Memory B cell (primary cell): ENCODE measurements around the gene POLE.

Experiments used
- ATAC-seq: fragments of 150-1000 bp; cut with Tn5 transposase; 2 replicates; pipeline ENCODE4 v1.10.0; 2021; ENCODE audit warnings: low read depth, mild to moderate bottlenecking, moderate library complexity
- DNase-seq, 2 donors: peaks; one replicate each; pipeline ENCODE4 v3.0.0; 2022; ENCODE audit warnings: low spot score in 2 of 2
- H3K27ac Mint-ChIP-seq: one replicate; pipeline ENCODE4 v1.8.0; 2022; ENCODE audit warnings: mild to moderate bottlenecking, moderate library complexity, mixed read lengths
- H3K27me3 Mint-ChIP-seq: one replicate; pipeline ENCODE4 v1.8.0; 2022; ENCODE audit warnings: mixed read lengths
- H3K36me3 Mint-ChIP-seq: one replicate; pipeline ENCODE4 v1.8.0; 2022; ENCODE audit warnings: mild to moderate bottlenecking, mixed read lengths
- H3K4me1 Mint-ChIP-seq: one replicate; pipeline ENCODE4 v1.8.0; 2022; ENCODE audit warnings: mixed read lengths
- H3K4me3 Mint-ChIP-seq: one replicate; pipeline ENCODE4 v1.8.0; 2022; ENCODE audit warnings: mild to moderate bottlenecking, moderate library complexity, mixed read lengths
- H3K9me3 Mint-ChIP-seq: one replicate; pipeline ENCODE4 v1.8.0; 2022; ENCODE audit warnings: mixed read lengths

Gene POLE

DNA sequence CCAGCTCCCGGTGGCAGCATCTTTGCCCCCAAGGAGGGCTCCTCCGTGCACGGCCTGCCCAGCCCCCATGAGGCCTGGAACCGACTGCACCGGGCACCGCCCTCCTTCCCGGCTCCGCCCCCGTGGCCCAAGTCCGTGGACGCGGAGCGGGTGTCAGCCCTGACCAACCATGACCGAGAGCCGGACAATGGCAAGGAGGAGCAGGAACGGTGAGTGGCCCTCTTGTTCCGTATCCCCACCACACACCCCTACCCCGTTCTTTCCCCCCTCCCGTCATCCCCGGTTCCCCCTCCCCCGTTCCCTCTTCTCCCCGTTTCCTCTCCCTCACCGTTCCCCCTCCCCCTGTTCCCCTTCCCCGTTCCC is 105.1 kb downstream of the POLE start:
- no peaks in the 10 kb centered on the region for H3K9me3 Mint-ChIP-seq
- H3K27ac Mint-ChIP-seq: no peak overlapping the region
- H3K4me3 Mint-ChIP-seq: no peak overlapping the region
- H3K4me1 Mint-ChIP-seq: no peaks in the 10 kb centered on the region
- peaks cover 21% of the 10 kb centered on the region for H3K36me3 Mint-ChIP-seq
- peaks cover 2% of the 10 kb centered on the region for H3K27me3 Mint-ChIP-seq
- ATAC-seq (no peak), DNase-seq (no peak)

DNA sequence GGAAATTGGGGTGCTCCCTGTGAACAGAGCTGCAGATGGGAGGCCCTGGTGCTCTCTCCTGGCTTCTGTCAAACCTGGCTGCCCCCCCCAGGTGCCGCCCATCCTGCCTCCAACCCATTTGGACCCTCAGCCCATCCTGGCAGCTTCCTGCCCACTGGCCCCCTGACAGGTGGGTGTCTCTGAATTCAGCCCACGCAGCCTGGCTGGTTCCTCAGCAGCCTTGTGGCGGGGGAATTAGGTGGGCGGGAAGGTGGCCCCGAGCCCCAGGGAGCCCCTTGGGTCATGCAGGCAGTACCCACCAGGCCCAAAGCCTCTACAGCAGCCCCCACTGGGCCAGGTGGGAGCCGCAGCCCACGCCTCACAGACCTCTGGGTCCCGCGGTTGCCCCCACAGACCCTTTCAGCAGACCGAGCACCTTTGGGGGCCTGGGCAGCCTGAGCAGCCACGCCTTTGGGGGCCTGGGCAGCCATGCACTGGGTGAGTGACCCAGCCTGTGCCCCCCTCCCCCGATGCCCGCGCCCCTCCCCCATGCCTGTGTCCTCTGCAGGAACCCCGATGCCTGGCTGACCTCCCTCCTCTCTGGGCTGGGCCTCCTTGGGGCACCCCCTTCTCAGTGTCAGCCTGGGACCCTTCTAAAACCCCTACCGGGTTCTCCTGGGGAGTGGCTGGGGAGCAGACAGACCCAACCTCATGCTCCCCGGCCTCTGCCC is 105.6 kb downstream of the POLE start:
- ATAC-seq (no peak), DNase-seq (no peak)
- Mint-ChIP-seq H3K9me3 (no peaks in the 10 kb centered on the region), H3K4me3 (no peak overlapping the region), H3K36me3 (peaks cover 23% of the 10 kb centered on the region), H3K27ac (no peak overlapping the region), H3K27me3 (peaks cover under 1% of the 10 kb centered on the region), H3K4me1 (no peaks in the 10 kb centered on the region)

DNA sequence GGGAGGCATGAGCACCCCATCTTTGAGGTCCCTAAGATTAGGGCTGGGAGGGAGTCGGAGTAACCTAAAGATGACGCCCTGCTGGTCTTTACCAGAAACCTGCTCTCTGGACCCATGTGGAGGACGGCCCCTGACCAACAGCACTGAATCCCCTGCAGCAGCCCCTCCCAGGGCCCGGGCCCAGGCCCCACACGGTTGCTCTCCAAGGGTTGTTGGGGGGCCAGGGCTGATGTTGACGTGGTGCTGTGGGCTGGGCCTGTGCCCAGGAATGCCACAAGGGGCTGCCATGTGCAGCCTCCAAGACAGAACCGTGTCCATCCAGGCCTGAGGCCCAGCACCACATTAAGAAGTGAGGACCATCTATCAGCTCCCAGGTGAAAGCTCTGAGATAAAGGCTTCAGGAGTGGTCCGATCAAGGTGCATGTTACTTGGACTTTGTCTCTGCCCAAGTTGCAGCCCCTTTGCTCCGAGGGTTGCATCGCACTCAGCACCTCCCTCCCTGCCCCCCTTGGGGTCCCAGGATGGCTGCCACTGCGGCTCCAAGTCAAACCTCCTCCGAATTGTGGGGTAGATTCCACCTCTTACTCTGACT is 106.3 kb downstream of the POLE start:
- H3K27ac Mint-ChIP-seq: no peak overlapping the region
- H3K36me3 Mint-ChIP-seq: peaks cover 24% of the 10 kb centered on the region
- no peaks in the 10 kb centered on the region for H3K9me3 Mint-ChIP-seq
- H3K4me3 Mint-ChIP-seq: no peak overlapping the region
- no peaks in the 10 kb centered on the region for H3K4me1 Mint-ChIP-seq
- no peak for DNase-seq
- no peak for ATAC-seq
- no peaks in the 10 kb centered on the region for H3K27me3 Mint-ChIP-seq

GRCh38 chr12:132579744-132580143 is 107.4 kb downstream of the POLE start:
- ATAC-seq (no peak), DNase-seq (no peak)
- H3K27ac Mint-ChIP-seq: no peak overlapping the region
- no peaks in the 10 kb centered on the region for H3K4me1 Mint-ChIP-seq
- H3K9me3 Mint-ChIP-seq: no peaks in the 10 kb centered on the region
- H3K4me3 Mint-ChIP-seq: no peak overlapping the region
- no peaks in the 10 kb centered on the region for H3K27me3 Mint-ChIP-seq
- H3K36me3 Mint-ChIP-seq: peaks cover 31% of the 10 kb centered on the region

- H3K9me3 Mint-ChIP-seq: no peaks in the 10 kb centered on the region
- H3K4me1 Mint-ChIP-seq: no peaks in the 10 kb centered on the region
- DNase-seq (no peak), ATAC-seq (no peak)
- H3K27me3 Mint-ChIP-seq: no peaks in the 10 kb centered on the region
- peaks cover 29% of the 10 kb centered on the region for H3K36me3 Mint-ChIP-seq
- H3K27ac Mint-ChIP-seq: peak overlapping the region; percentile 26
- no peak overlapping the region for H3K4me3 Mint-ChIP-seq
Observed at GRCh38 chr12:132578826-132579225, 108.3 kb downstream of the POLE start.

GRCh38 chr12:132578118-132578517 is 109.0 kb downstream of the POLE start:
- Mint-ChIP-seq H3K36me3 (peaks cover 28% of the 10 kb centered on the region), H3K27ac (no peak overlapping the region), H3K27me3 (no peaks in the 10 kb centered on the region), H3K9me3 (no peaks in the 10 kb centered on the region), H3K4me3 (no peak overlapping the region), H3K4me1 (no peaks in the 10 kb centered on the region)
- ATAC-seq (no peak), DNase-seq (no peak)

GRCh38 chr12:132577191-132577920 is 109.8 kb downstream of the POLE start:
- Mint-ChIP-seq H3K27me3 (no peaks in the 10 kb centered on the region), H3K36me3 (peaks cover 28% of the 10 kb centered on the region), H3K4me3 (no peak overlapping the region), H3K9me3 (no peaks in the 10 kb centered on the region), H3K4me1 (no peaks in the 10 kb centered on the region), H3K27ac (no peak overlapping the region)
- no peak for DNase-seq
- ATAC-seq: no peak

DNA sequence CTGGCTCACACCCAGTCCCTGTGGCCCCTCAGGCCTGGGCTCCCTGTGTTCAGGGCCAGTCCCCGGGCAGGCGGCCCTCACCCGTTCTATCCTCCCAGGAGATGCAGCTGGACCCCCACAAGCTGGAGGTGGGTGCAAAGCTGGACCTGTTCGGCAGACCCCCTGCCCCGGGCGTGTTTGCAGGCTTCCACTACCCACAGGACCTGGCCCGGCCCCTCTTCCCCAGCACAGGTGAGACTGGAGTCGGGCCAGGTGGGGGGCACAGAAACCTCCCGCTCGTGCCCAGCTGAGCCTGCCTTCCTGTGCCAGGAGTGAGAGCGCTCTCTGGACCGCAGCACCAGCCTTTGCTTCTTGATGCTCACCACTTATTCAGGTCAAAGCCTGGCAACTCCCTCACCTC is 110.4 kb downstream of the POLE start:
- Mint-ChIP-seq H3K36me3 (peaks cover 28% of the 10 kb centered on the region), H3K9me3 (no peaks in the 10 kb centered on the region), H3K4me1 (no peaks in the 10 kb centered on the region), H3K27me3 (no peaks in the 10 kb centered on the region), H3K4me3 (no peak overlapping the region), H3K27ac (no peak overlapping the region)
- DNase-seq (no peak), ATAC-seq (no peak)

DNA sequence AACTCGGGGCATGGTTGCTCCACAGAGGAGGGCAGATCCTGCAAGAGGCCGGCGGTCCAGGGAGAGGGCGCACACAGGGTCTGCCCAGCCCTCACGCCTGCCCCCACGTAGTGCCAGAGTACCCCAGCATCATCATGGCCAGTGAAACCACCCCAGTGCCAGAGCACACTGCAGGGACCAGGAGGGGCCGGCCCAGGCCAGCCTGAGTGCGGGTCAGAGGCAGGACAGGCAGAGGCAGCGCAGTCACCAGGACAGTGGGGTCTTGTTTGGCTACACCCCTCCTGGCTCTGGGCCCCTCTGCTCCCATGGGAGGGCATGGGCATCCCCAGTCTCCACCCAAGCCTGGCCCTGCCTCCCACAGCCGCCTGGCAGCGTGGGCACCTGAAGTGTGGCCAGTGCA is 111.5 kb downstream of the POLE start:
- Mint-ChIP-seq H3K4me3 (no peak overlapping the region), H3K9me3 (no peaks in the 10 kb centered on the region), H3K27ac (no peak overlapping the region), H3K27me3 (no peaks in the 10 kb centered on the region), H3K4me1 (no peaks in the 10 kb centered on the region), H3K36me3 (peaks cover 27% of the 10 kb centered on the region)
- ATAC-seq: no peak
- DNase-seq: no peak

- H3K36me3 Mint-ChIP-seq: peaks cover 22% of the 10 kb centered on the region
- no peaks in the 10 kb centered on the region for H3K27me3 Mint-ChIP-seq
- H3K4me3 Mint-ChIP-seq: no peak overlapping the region
- H3K27ac Mint-ChIP-seq: no peak overlapping the region
- no peaks in the 10 kb centered on the region for H3K9me3 Mint-ChIP-seq
- DNase-seq (no peak), ATAC-seq (no peak)
- no peaks in the 10 kb centered on the region for H3K4me1 Mint-ChIP-seq
Observed at GRCh38 chr12:132574271-132574996, 112.7 kb downstream of the POLE start.
